Adrenal gland (tissue), 12 donors: ENCODE data around the gene MBD2. TPM values are rescaled to one million over a fixed set of nuclear protein-coding genes. Genes with fewer than 3 reads are reported as not detected.

Source experiments
- DNase-seq, 7 donors: peaks; one replicate each; pipeline ENCODE4 v3.0.0-alpha.2; 2019 to 2020
- H3K27ac ChIP-seq, 5 donors: fragments of 200-600 bp; sonication (generic) in 4 of 5; 1 replicate in 3 of 5; 2 replicates in 2 of 5; pipeline versions ENCODE4 v1.5.1 to v1.8.0; 2016 to 2020; ENCODE audit warnings: mild to moderate bottlenecking in 1 of 5
- H3K27me3 ChIP-seq: fragments of 200-600 bp; 2 replicates; pipeline ENCODE4 v1.8.0; 2021
- H3K36me3 ChIP-seq, 2 donors: fragments of 200-600 bp; replicated peaks in 1 of 2; 1 replicate in 1 of 2; 2 replicates in 1 of 2; pipeline versions ENCODE4 v1.5.1 to v1.8.0; 2018 to 2022
- H3K4me1 ChIP-seq, 2 donors: fragments of 200-600 bp; replicated peaks in 1 of 2; 1 replicate in 1 of 2; 2 replicates in 1 of 2; pipeline versions ENCODE4 v1.5.1 to v1.8.0; 2018 to 2021
- H3K4me3 ChIP-seq, 4 donors: fragments of 200-600 bp; sonication (generic) in 3 of 4; one replicate each; pipeline ENCODE4 v1.5.1; 2016 to 2018
- H3K9me3 ChIP-seq, 3 donors: fragments of 200-600 bp; sonication (generic) in 1 of 3; replicated peaks in 1 of 3; 1 replicate in 2 of 3; 2 replicates in 1 of 3; pipeline versions ENCODE4 v1.5.1 to v1.8.0; 2016 to 2021
- POLR2A ChIP-seq, 2 donors: fragments of 450-650 bp; IDR thresholded peaks; one replicate each; pipeline ENCODE4 v1.6.1; 2017; ENCODE audit warnings: antibody characterized with exemption in 2 of 2, mild to moderate bottlenecking in 2 of 2, moderate library complexity in 1 of 2
- WGBS, 4 donors: extraction: QIAGEN DNeasy Blood & Tissue Kit in 2 of 4; methylation state at CpG; one replicate each; pipeline versions ENCODE4 v1.1.5 to v1.1.7; 2013 to 2017; 5-methylcytosine and 5-hydroxymethylcytosine counted together
- intact Hi-C, 2 donors: fragments of 100-400 bp; cut with DNase I; formaldehyde crosslinking; loops; one replicate each; pipeline versions ENCODE4 v1.14.1 to v1.15.0; 2022 to 2023
- polyA plus RNA-seq, 3 donors: library from polyadenylated mRNA; stranded (reverse); fragments of 200-250 nt in 2 of 3; fragments of 350-450 nt in 1 of 3; fragmentation: Illumina TruSeq in 1 of 3; extraction: RNeasy Lipid Tissue Mini Kit (QIAGEN cat#74804) in 1 of 3; gene quantifications; one replicate each; pipeline ENCODE4 v1.2.3, GENCODE V29; 2013 to 2014
- total RNA-seq, 9 donors: library from RNA; depleted of rRNA in 4 of 9; stranded (reverse); fragments of >200 nt in 4 of 9; fragments of 120-200 nt in 1 of 9; fragmentation: NEBNext Ultra II Directional in 1 of 9; extraction: Animal tissue kit (Norgen Biotek cat#: 25700) in 1 of 9; gene quantifications; one replicate each; pipeline versions ENCODE4 v1.1.0 to v1.2.4, GENCODE V29; 2013 to 2023
- TF ChIP-seq, protein P1 (sequence below), 6 experiments: fragments of 450-650 bp in 4 of 6; fragments of 200-600 bp in 2 of 6; sonication (generic) in 1 of 6; IDR thresholded peaks; 1 replicate in 5 of 6; 2 replicates in 1 of 6; pipeline versions ENCODE4 v1.5.1 to v1.8.0; 2016 to 2021; ENCODE audit warnings: antibody characterized with exemption in 6 of 6, mild to moderate bottlenecking in 2 of 6, moderate library complexity in 1 of 6
- donor health status: healthy with polysubstance abuse.
- donor health status: Bipolar disorder and iron deficiency.
- donor health status: DM: yes; HTN: yes; CAD: no.
- donor health status: DM: no; HTN: no; CAD: no.
- donor health status: DM: no; HTN: no; CAD: no.
- donor health status: DM: yes; HTN: yes; CAD: no.

MBD2 gene
- total and polyA plus RNA-seq, 12 donors, result 13.5 to 70.8 (median 30.1) TPM

- Histone ChIP-seq H3K4me1 (peaks cover 0 to 4% of the 10 kb centered on the region in 2 donors), H3K27me3 (no peaks in the 10 kb centered on the region), H3K27ac (no peak overlapping the region), H3K9me3 (no peaks in the 10 kb centered on the region), H3K36me3 (no peaks in the 10 kb centered on the region), H3K4me3 (no peak overlapping the region)
- no peak for DNase-seq
- intact Hi-C loops, result loop anchor here in 1 of 2 donors (5.0 kb wide), 1 partner anchor 33 kb away; no protein-coding TSS in a partner anchor
- 80 to 89% (median 85%) methylated on average over 7 of the region's 7 CpGs for WGBS, 4 donors
- TF ChIP-seq POLR2A (IDR thresholded peaks at IDR 0.05), result no peak
- TF ChIP-seq, protein P1, sequence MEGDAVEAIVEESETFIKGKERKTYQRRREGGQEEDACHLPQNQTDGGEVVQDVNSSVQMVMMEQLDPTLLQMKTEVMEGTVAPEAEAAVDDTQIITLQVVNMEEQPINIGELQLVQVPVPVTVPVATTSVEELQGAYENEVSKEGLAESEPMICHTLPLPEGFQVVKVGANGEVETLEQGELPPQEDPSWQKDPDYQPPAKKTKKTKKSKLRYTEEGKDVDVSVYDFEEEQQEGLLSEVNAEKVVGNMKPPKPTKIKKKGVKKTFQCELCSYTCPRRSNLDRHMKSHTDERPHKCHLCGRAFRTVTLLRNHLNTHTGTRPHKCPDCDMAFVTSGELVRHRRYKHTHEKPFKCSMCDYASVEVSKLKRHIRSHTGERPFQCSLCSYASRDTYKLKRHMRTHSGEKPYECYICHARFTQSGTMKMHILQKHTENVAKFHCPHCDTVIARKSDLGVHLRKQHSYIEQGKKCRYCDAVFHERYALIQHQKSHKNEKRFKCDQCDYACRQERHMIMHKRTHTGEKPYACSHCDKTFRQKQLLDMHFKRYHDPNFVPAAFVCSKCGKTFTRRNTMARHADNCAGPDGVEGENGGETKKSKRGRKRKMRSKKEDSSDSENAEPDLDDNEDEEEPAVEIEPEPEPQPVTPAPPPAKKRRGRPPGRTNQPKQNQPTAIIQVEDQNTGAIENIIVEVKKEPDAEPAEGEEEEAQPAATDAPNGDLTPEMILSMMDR (IDR thresholded peaks at IDR 0.05), result no peak
These were observed 5.1 kb upstream of the MBD2 start for GRCh38 chr18:54229421-54230059.

- TF ChIP-seq POLR2A (IDR thresholded peaks at IDR 0.05), result no peak
- TF ChIP-seq, protein P1 (IDR thresholded peaks at IDR 0.05), result no peak
- Histone ChIP-seq H3K36me3 (no peaks in the 10 kb centered on the region), H3K4me3 (no peak overlapping the region), H3K27me3 (no peaks in the 10 kb centered on the region), H3K9me3 (no peaks in the 10 kb centered on the region), H3K4me1 (peaks cover under 1 to 7% of the 10 kb centered on the region in 2 donors), H3K27ac (no peak overlapping the region)
- intact Hi-C loops, result loop anchor here in 1 of 2 donors (5.0 kb wide), 1 partner anchor 34 kb away; no protein-coding TSS in a partner anchor
- no peak for DNase-seq
These were observed 3.9 kb upstream of the MBD2 start for GRCh38 chr18:54228364-54228763.

DNA sequence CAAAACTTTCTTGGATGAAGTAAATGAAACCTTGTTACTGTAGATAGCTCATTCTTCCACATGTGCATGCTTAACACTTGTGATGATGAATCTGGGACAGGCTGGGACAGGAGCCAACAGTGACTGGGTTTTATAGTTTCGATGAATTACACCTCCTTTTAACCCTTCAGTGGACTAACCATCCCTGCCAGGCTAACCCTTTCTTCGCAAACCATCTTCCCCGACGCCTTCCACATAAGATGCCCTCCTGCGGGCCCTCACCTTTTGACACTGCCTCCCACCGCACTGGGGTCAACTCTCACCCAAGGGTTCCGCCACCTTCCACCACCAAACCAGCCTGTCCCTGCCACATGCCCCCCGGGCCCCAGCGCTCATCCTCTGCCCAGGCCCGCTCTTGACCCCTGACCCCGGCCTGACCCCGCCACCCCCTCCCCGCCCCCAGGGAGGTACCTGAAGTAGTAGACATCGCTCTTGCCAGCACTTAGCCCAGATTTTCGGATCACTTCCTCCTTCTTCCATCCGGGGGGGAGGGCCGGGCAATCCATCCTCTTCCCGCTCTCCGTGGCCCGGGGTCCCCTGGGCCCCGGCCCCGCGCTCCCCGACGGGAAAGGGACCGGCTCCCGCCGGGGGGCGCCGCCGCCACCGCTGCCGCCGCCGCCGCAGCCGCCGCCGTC, 764 bp downstream of the MBD2 start:
- 1 to 2% (median 1%) methylated on average over 23 to 38 of the region's 39 CpGs for WGBS, 4 donors
- intact Hi-C loops, result no loop called here
- DNase-seq, result peak; percentile 80 to 96 (median 89)

More for the DNA sequence above, 764 bp downstream of the MBD2 start:
- TF ChIP-seq POLR2A (IDR thresholded peaks at IDR 0.05), result no peak
- TF ChIP-seq, protein P1 (IDR thresholded peaks at IDR 0.05), result no peak
- Histone ChIP-seq H3K9me3 (no peaks in the 10 kb centered on the region), H3K27ac (peak overlapping the region in 4 of 5 donors; percentile 65 to 97 (median 79)), H3K4me3 (peak overlapping the region in 3 of 4 donors; percentile 33 to 98 (median 87)), H3K4me1 (peaks cover 27 to 47% of the 10 kb centered on the region in 2 donors), H3K27me3 (no peaks in the 10 kb centered on the region), H3K36me3 (no peaks in the 10 kb centered on the region)
